H1 (cell line): ENCODE data around the gene AP1S1.

Experiments
- ATF2 ChIP-seq: IDR thresholded peaks from 2 replicates; pipeline ENCODE4 v1.6.1; 2012; ENCODE audit warnings: low read length, inconsistent platforms
- CTCF ChIP-seq, 3 experiments: IDR thresholded peaks; 1 replicate in 2 of 3; 2 replicates in 1 of 3; pipeline versions ENCODE4 v1.5.1 to v1.6.1; 2011; ENCODE audit warnings: low read length in 3 of 3, mild to moderate bottlenecking in 3 of 3, inconsistent platforms in 2 of 3, low read depth in 1 of 3, moderate library complexity in 1 of 3; ENCODE audit not compliant: insufficient read depth in 1 of 3; ENCODE audit errors: control extremely low read depth in 1 of 3
- E2F6 ChIP-seq: IDR thresholded peaks from 2 replicates; pipeline ENCODE4 v1.6.1; 2012; ENCODE audit warnings: inconsistent platforms
- MAFK ChIP-seq: IDR thresholded peaks from 2 replicates; pipeline ENCODE4 v1.6.1; 2012; ENCODE audit warnings: low read depth, mild to moderate bottlenecking, improper control_type of control experiment, low read length

- TF ChIP-seq CTCF (IDR thresholded peaks at IDR 0.05; ENCODE audit: control extremely low read depth in 1 of 3, insufficient read depth in 1 of 3, low read depth in 1 of 3, low read length in 3 of 3) = no peak
- TF ChIP-seq E2F6 = no peak
- no peak for TF ChIP-seq MAFK
- no peak for TF ChIP-seq ATF2
These were observed 23.4 kb downstream of the AP1S1 start for GRCh38 chr7:101177644-101178043.
